ENCODE measurements around the gene NECAB3. TPM values are rescaled to one million over a fixed set of nuclear protein-coding genes. Genes with fewer than 3 reads are reported as not detected.
A peak's percentile ranks its signal among the peaks of the same experiment; 100 is the strongest.

The NECAB3 gene, protein sequence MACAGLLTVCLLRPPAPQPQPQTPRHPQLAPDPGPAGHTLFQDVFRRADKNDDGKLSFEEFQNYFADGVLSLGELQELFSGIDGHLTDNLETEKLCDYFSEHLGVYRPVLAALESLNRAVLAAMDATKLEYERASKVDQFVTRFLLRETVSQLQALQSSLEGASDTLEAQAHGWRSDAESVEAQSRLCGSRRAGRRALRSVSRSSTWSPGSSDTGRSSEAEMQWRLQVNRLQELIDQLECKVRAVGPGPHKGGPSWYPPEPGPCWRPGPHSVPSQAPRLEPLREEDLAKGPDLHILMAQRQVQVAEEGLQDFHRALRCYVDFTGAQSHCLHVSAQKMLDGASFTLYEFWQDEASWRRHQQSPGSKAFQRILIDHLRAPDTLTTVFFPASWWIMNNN
- 10 to 100 TPM; 17.4 to 53.7 (median 25.9) TPM for total RNA-seq

GRCh38 chr20:33674294-33675135 lies at the start of gene NECAB3:
TSS of gene NECAB3 (minus strand) at chr20:33674428. CDS start at chr20:33674352, 76 bp downstream.
- Histone ChIP-seq H3K27ac (peak within 1 kb of the TSS in 1 of 2 donors; percentile 67), H3K4me3 (peak within 1 kb of the TSS; percentile 45 to 83 (median 57)), H3K4me1 (replicated peaks in 1 of 2) (peaks cover 24 to 29% of the 10 kb centered on the region in 2 donors)
- 0 to 40% (median 15%) methylated on average over 1 to 9 of the region's 73 CpGs; no CpG with 5 or more reads in 3 of the 10 experiments for WGBS, 10 experiments
- ATAC-seq (replicated peaks in 6 of 8): peak; percentile 77 to 93 (median 87)
- in situ Hi-C loops (cut with MboI; ENCODE audit: low pct_unique_long_range_greater_than_20kb in 2 of 9, low sequenced_read_pairs in 9 of 9, unreplicated experiment in 9 of 9): no loop called here

GRCh38 chr20:33721391-33722140 lies 47.3 kb upstream of the NECAB3 start:
- Histone ChIP-seq H3K4me3 (no peak overlapping the region), H3K4me1 (replicated peaks in 1 of 2) (peaks cover 0 to 3% of the 10 kb centered on the region in 2 donors), H3K27ac (no peak overlapping the region)
- 50 to 96% (median 91%) methylated on average over 1 to 10 of the region's 11 CpGs; no CpG with 5 or more reads in 1 of the 10 experiments for WGBS, 10 experiments
- in situ Hi-C loops (cut with MboI; ENCODE audit: low pct_unique_long_range_greater_than_20kb in 2 of 9, low sequenced_read_pairs in 9 of 9, unreplicated experiment in 9 of 9): no loop called here
- ATAC-seq (replicated peaks in 6 of 8): no peak

GRCh38 chr20:33719989-33720709 lies 45.9 kb upstream of the NECAB3 start, which contains the start of gene PXMP4:
TSS of gene PXMP4 (minus strand) at chr20:33720310. CDS start at chr20:33720207, 103 bp downstream.
- Histone ChIP-seq H3K4me1 (replicated peaks in 1 of 2) (peaks cover 0 to 3% of the 10 kb centered on the region in 2 donors), H3K4me3 (peak within 1 kb of the TSS; percentile 32 to 47 (median 37)), H3K27ac (peak within 1 kb of the TSS in 1 of 2 donors; percentile 22)
- peak; percentile 95 to 99 (median 98) for ATAC-seq (replicated peaks in 6 of 8)
- 0 to 60% (median 30%) methylated on average over 1 to 13 of the region's 46 CpGs; no CpG with 5 or more reads in 4 of the 10 experiments for WGBS, 10 experiments
- in situ Hi-C loops (cut with MboI; ENCODE audit: low pct_unique_long_range_greater_than_20kb in 2 of 9, low sequenced_read_pairs in 9 of 9, unreplicated experiment in 9 of 9): no loop called here

DNA sequence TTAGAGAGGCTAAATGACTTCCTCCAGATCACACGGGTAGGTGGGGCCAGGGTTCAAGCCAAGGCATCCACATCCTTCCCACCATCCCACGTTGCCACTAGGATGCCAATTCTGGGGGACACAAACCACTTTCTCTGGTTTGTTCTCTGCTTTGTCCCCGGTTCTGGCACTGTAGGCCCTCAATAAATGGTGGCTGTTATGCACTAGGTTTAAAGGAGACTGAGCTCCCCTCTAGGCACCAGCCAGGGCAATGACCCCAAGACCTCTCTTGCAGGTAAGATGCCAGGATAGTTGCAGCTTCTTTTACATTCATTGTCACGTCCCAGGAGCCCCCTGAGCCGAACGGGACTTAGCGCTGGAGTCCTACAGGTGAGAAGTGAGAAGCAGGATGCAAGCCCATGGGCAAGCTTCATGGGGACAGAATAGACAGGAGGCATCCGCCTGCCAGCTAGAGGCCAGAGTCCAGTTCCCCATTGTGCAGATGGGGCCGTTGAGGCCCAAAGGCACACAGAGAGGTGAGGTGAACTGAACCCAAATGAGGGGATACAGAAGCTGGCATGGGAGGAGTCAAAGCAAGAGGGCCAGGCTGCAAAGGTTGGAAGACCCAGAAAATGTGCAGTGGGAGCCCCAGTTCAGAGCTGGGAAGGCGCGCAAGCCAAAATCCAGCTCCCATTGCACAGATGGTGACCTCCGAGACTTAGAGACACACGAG lies 45.2 kb upstream of the NECAB3 start:
- H3K4me3 ChIP-seq: peak overlapping the region; percentile 32 to 47 (median 37)
- H3K27ac ChIP-seq: peak overlapping the region in 1 of 2 donors; percentile 22
- ATAC-seq (replicated peaks in 6 of 8): no peak
- WGBS, 10 experiments: 40 to 82% (median 80%) methylated on average over 1 to 10 of the region's 13 CpGs; no CpG with 5 or more reads in 4 of the 10 experiments
- in situ Hi-C loops (cut with MboI; ENCODE audit: low pct_unique_long_range_greater_than_20kb in 2 of 9, low sequenced_read_pairs in 9 of 9, unreplicated experiment in 9 of 9): no loop called here
- peaks cover 0 to 3% of the 10 kb centered on the region in 2 donors for H3K4me1 ChIP-seq (replicated peaks in 1 of 2)

DNA sequence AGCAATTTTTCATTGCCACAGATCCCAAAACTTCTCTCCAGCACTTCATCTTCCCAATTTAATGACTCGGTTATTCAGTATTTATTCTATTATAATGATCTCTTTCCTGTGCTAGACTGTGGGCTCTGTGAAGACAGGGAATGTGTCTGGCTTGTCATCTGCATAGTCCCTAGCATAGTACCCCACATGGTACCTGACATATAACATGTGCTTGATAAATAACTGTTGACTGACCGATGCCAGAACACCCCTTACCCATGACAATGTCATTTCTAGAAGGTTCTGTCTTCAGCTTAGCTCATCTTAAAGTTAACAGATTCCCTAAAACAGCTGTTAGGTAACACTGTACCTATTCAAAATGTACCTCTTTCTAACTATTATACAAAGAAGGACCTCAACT lies 42.3 kb upstream of the NECAB3 start:
- H3K4me1 ChIP-seq (replicated peaks in 1 of 2): peaks cover 0 to 3% of the 10 kb centered on the region in 2 donors
- ATAC-seq (replicated peaks in 6 of 8): no peak
- no peak overlapping the region for H3K27ac ChIP-seq
- 50 to 100% (median 94%) methylated on average over 1 to 2 of the region's 2 CpGs; no CpG with 5 or more reads in 3 of the 10 experiments for WGBS, 10 experiments
- in situ Hi-C loops (cut with MboI; ENCODE audit: low pct_unique_long_range_greater_than_20kb in 2 of 9, low sequenced_read_pairs in 9 of 9, unreplicated experiment in 9 of 9): no loop called here
- H3K4me3 ChIP-seq: no peak overlapping the region

DNA sequence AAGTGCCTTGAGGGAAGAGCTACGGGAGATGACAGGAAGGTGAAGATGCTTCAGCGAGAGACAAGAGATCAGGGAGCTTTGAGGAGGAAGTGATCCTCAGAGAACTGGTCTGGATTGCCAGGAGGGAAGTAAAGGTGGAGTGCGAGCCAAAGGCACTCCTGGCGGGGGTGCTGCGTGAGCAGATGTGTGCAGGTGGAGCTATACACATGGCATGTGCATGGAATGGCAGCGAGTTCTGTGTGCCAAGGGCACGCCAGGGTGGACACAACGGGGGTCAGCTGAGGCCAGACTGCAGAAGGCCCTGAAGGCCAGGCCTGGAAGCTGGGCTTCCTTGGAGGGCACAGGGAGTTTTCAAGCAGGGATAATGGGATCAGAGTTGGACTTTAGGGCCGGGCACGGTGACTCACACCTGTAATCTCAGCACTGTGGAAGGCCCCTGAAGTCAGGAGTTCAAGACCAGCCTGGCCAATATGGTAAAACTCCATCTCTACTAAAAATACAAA lies 39.7 kb upstream of the NECAB3 start:
- WGBS, 10 experiments: 0 to 100% (median 88%) methylated on average over 1 to 5 of the region's 10 CpGs; no CpG with 5 or more reads in 2 of the 10 experiments

DNA sequence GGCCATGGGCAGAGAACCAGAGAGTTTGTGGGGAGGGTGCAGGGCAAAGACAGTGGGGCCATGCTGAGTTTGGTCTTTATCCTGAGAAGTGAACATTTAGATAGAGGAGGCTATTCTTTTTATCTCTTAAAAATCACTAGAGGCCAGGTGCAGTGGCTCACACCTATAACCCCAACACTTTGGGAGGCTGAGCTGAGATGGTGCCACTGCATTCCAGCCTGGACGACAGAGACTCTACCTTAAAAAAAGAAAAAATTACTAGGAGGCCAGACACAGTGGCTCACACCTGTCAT lies 37.2 kb upstream of the NECAB3 start:
- H3K4me3 ChIP-seq: no peak overlapping the region
- no peak overlapping the region for H3K27ac ChIP-seq
- no peak for ATAC-seq (replicated peaks in 6 of 8)
- 43 to 75% methylated on average over 1 of the region's 1 CpG; no CpG with 5 or more reads in 8 of the 10 experiments for WGBS, 10 experiments
- H3K4me1 ChIP-seq (replicated peaks in 1 of 2): no peaks in the 10 kb centered on the region
- in situ Hi-C loops (cut with MboI; ENCODE audit: low pct_unique_long_range_greater_than_20kb in 2 of 9, low sequenced_read_pairs in 9 of 9, unreplicated experiment in 9 of 9): no loop called here

More for the DNA sequence above, 39.7 kb upstream of the NECAB3 start:
- in situ Hi-C loops (cut with MboI; ENCODE audit: low pct_unique_long_range_greater_than_20kb in 2 of 9, low sequenced_read_pairs in 9 of 9, unreplicated experiment in 9 of 9): no loop called here
- ATAC-seq (replicated peaks in 6 of 8): no peak
- Histone ChIP-seq H3K4me3 (no peak overlapping the region), H3K27ac (no peak overlapping the region), H3K4me1 (replicated peaks in 1 of 2) (no peaks in the 10 kb centered on the region)

- in situ Hi-C loops (cut with MboI; ENCODE audit: low pct_unique_long_range_greater_than_20kb in 2 of 9, low sequenced_read_pairs in 9 of 9, unreplicated experiment in 9 of 9): no loop called here
- Histone ChIP-seq H3K4me1 (replicated peaks in 1 of 2) (no peaks in the 10 kb centered on the region), H3K27ac (no peak overlapping the region), H3K4me3 (no peak overlapping the region)
- 60 to 95% (median 84%) methylated on average over 1 to 10 of the region's 14 CpGs; no CpG with 5 or more reads in 2 of the 10 experiments for WGBS, 10 experiments
- ATAC-seq (replicated peaks in 6 of 8): no peak
Measured at GRCh38 chr20:33710681-33711445, 36.6 kb upstream of the NECAB3 start.

GRCh38 chr20:33709905-33710541 lies 35.8 kb upstream of the NECAB3 start:
- H3K4me1 ChIP-seq (replicated peaks in 1 of 2): no peaks in the 10 kb centered on the region
- ATAC-seq (replicated peaks in 6 of 8): peak in 1 of 8 experiments; percentile 20
- WGBS, 10 experiments: no CpG with 5 or more reads among the region's 16 CpGs
- no peak overlapping the region for H3K27ac ChIP-seq
- in situ Hi-C loops (cut with MboI; ENCODE audit: low pct_unique_long_range_greater_than_20kb in 2 of 9, low sequenced_read_pairs in 9 of 9, unreplicated experiment in 9 of 9): no loop called here
- H3K4me3 ChIP-seq: no peak overlapping the region

- H3K4me1 ChIP-seq (replicated peaks in 1 of 2): no peaks in the 10 kb centered on the region
- H3K27ac ChIP-seq: no peak overlapping the region
- ATAC-seq (replicated peaks in 6 of 8): peak in 1 of 8 experiments; percentile 74
- in situ Hi-C loops (cut with MboI; ENCODE audit: low pct_unique_long_range_greater_than_20kb in 2 of 9, low sequenced_read_pairs in 9 of 9, unreplicated experiment in 9 of 9): no loop called here
- no CpG with 5 or more reads among the region's 2 CpGs for WGBS, 10 experiments
- no peak overlapping the region for H3K4me3 ChIP-seq
Measured at GRCh38 chr20:33709398-33709797, 35.2 kb upstream of the NECAB3 start.

- Histone ChIP-seq H3K4me3 (no peak overlapping the region), H3K27ac (no peak overlapping the region), H3K4me1 (replicated peaks in 1 of 2) (no peaks in the 10 kb centered on the region)
- WGBS, 10 experiments: 77 to 100% (median 95%) methylated on average over 1 to 11 of the region's 11 CpGs; no CpG with 5 or more reads in 2 of the 10 experiments
- no peak for ATAC-seq (replicated peaks in 6 of 8)
- in situ Hi-C loops (cut with MboI; ENCODE audit: low pct_unique_long_range_greater_than_20kb in 2 of 9, low sequenced_read_pairs in 9 of 9, unreplicated experiment in 9 of 9): no loop called here
Measured at GRCh38 chr20:33707668-33708067, 33.4 kb upstream of the NECAB3 start.

All from motor neuron (in vitro differentiated cells).